ENCODE data around the gene TMPRSS2.
"Not testable (repeated sequence)": the region's sequence is repeated elsewhere in the genome, so short reads cannot be mapped to it uniquely, and the experiment has no call there.

The TMPRSS2 gene

GRCh38 chr21:41426676-41427404 is 81.1 kb downstream of the TMPRSS2 start:
- Histone ChIP-seq H3K79me2 (ENCODE audit: low read length) (no peaks in the 10 kb centered on the region), H2AFZ (ENCODE audit: low read length) (no peak overlapping the region), H3K27me3 (replicated peaks; ENCODE audit: insufficient read depth, low read length) (no peaks in the 10 kb centered on the region)

GRCh38 chr21:41425954-41426675 is 81.8 kb downstream of the TMPRSS2 start, which contains the start of gene MX1:
Gene MX1 (plus strand): TSS chr21:41426239. CDS start chr21:41432071, 5,832 bp downstream.
- peaks cover 7% of the 10 kb centered on the region; the same call in 1 of the 2 replicates for H3F3A ChIP-seq (ENCODE audit: insufficient read depth, low read length)
- H3K36me3 ChIP-seq (replicated peaks; ENCODE audit: insufficient read depth, low read length), result no peaks in the 10 kb centered on the region
- no peaks in the 10 kb centered on the region for H4K20me1 ChIP-seq (ENCODE audit: insufficient read depth, low read length)
- TF ChIP-seq CTCF (IDR thresholded peaks at IDR 0.05; ENCODE audit: low read length) (no peak), EZH2 (optimal IDR thresholded peaks at IDR 0.05; ENCODE audit: low read depth, low read length) (no peak), EZH2phosphoT487 (IDR thresholded peaks at IDR 0.05; ENCODE audit: low read length) (no peak)
- H3K4me2 ChIP-seq (ENCODE audit: low read depth, low read length), result peak within 1 kb of the TSS; percentile 87
- H3K9me2 ChIP-seq (replicated peaks; ENCODE audit: insufficient read depth, low read length), result no peaks in the 10 kb centered on the region
- peaks cover 4% of the 10 kb centered on the region; the same call in 1 of the 2 replicates for H3K4me1 ChIP-seq (ENCODE audit: low read length)
- no peaks in the 10 kb centered on the region for H3K79me2 ChIP-seq (ENCODE audit: low read length)
- no peaks in the 10 kb centered on the region for H3K9me3 ChIP-seq (replicated peaks; ENCODE audit: insufficient read depth, low read length)
- H3K4me3 ChIP-seq (ENCODE audit: low read length), result peak within 1 kb of the TSS; percentile 75
- DNase-seq, result peak; percentile 98
- peak within 1 kb of the TSS; percentile 90 for H2AFZ ChIP-seq (ENCODE audit: low read length)
- H3K9ac ChIP-seq (ENCODE audit: low read length), result peak within 1 kb of the TSS; percentile 68
- H3K27me3 ChIP-seq (replicated peaks; ENCODE audit: insufficient read depth, low read length), result no peaks in the 10 kb centered on the region
- peak within 1 kb of the TSS; percentile 33; the same call in 1 of the 2 replicates for H3K27ac ChIP-seq (ENCODE audit: low read length)

More at GRCh38 chr21:41426676-41427404, 81.1 kb downstream of the TMPRSS2 start:
- peaks cover 7% of the 10 kb centered on the region; the same call in 1 of the 2 replicates for H3F3A ChIP-seq (ENCODE audit: insufficient read depth, low read length)
- H3K4me3 ChIP-seq (ENCODE audit: low read length), result peak overlapping the region; percentile 75
- no peak overlapping the region for H3K27ac ChIP-seq (ENCODE audit: low read length)
- H3K4me1 ChIP-seq (ENCODE audit: low read length), result peaks cover 4% of the 10 kb centered on the region; the same call in 1 of the 2 replicates
- no peak for DNase-seq
- H4K20me1 ChIP-seq (ENCODE audit: insufficient read depth, low read length), result no peaks in the 10 kb centered on the region
- H3K9me2 ChIP-seq (replicated peaks; ENCODE audit: insufficient read depth, low read length), result no peaks in the 10 kb centered on the region
- TF ChIP-seq EZH2 (optimal IDR thresholded peaks at IDR 0.05; ENCODE audit: low read depth, low read length) (no peak), CTCF (IDR thresholded peaks at IDR 0.05; ENCODE audit: low read length) (no peak), EZH2phosphoT487 (IDR thresholded peaks at IDR 0.05; ENCODE audit: low read length) (no peak)
- H3K4me2 ChIP-seq (ENCODE audit: low read depth, low read length), result peak overlapping the region; percentile 87; the same call in 1 of the 2 replicates
- no peaks in the 10 kb centered on the region for H3K9me3 ChIP-seq (replicated peaks; ENCODE audit: insufficient read depth, low read length)
- no peaks in the 10 kb centered on the region for H3K36me3 ChIP-seq (replicated peaks; ENCODE audit: insufficient read depth, low read length)
- H3K9ac ChIP-seq (ENCODE audit: low read length), result no peak overlapping the region

GRCh38 chr21:41425588-41425953 is 82.4 kb downstream of the TMPRSS2 start:
- peak overlapping the region; percentile 87 for H3K4me2 ChIP-seq (ENCODE audit: low read depth, low read length)
- H3F3A ChIP-seq (ENCODE audit: insufficient read depth, low read length), result peaks cover 9% of the 10 kb centered on the region; the same call in 1 of the 2 replicates
- H3K27ac ChIP-seq (ENCODE audit: low read length), result peak overlapping the region; percentile 33; the same call in 1 of the 2 replicates
- H4K20me1 ChIP-seq (ENCODE audit: insufficient read depth, low read length), result no peaks in the 10 kb centered on the region
- peak overlapping the region; percentile 75 for H3K4me3 ChIP-seq (ENCODE audit: low read length)
- no peaks in the 10 kb centered on the region for H3K36me3 ChIP-seq (replicated peaks; ENCODE audit: insufficient read depth, low read length)
- H3K27me3 ChIP-seq (replicated peaks; ENCODE audit: insufficient read depth, low read length), result no peaks in the 10 kb centered on the region
- H3K9ac ChIP-seq (ENCODE audit: low read length), result peak overlapping the region; percentile 68
- DNase-seq, result no peak
- H3K4me1 ChIP-seq (ENCODE audit: low read length), result peaks cover 5% of the 10 kb centered on the region; the same call in 1 of the 2 replicates
- H3K9me3 ChIP-seq (replicated peaks; ENCODE audit: insufficient read depth, low read length), result no peaks in the 10 kb centered on the region
- H3K79me2 ChIP-seq (ENCODE audit: low read length), result no peaks in the 10 kb centered on the region
- TF ChIP-seq CTCF (IDR thresholded peaks at IDR 0.05; ENCODE audit: low read length), result no peak
- no peak for TF ChIP-seq EZH2 (optimal IDR thresholded peaks at IDR 0.05; ENCODE audit: low read depth, low read length)
- no peak for TF ChIP-seq EZH2phosphoT487 (IDR thresholded peaks at IDR 0.05; ENCODE audit: low read length)
- no peaks in the 10 kb centered on the region for H3K9me2 ChIP-seq (replicated peaks; ENCODE audit: insufficient read depth, low read length)
- H2AFZ ChIP-seq (ENCODE audit: low read length), result peak overlapping the region; percentile 90

GRCh38 chr21:41423305-41423636 is 84.7 kb downstream of the TMPRSS2 start:
- H3K27ac ChIP-seq (ENCODE audit: low read length); H3K4me2 ChIP-seq (ENCODE audit: low read depth, low read length); H3K27me3 ChIP-seq (replicated peaks; ENCODE audit: insufficient read depth, low read length); H4K20me1 ChIP-seq (ENCODE audit: insufficient read depth, low read length); H3K9me3 ChIP-seq (replicated peaks; ENCODE audit: insufficient read depth, low read length); H2AFZ ChIP-seq (ENCODE audit: low read length); H3K9me2 ChIP-seq (replicated peaks; ENCODE audit: insufficient read depth, low read length); H3K4me3 ChIP-seq (ENCODE audit: low read length); DNase-seq; H3K9ac ChIP-seq (ENCODE audit: low read length); H3K79me2 ChIP-seq (ENCODE audit: low read length); H3K36me3 ChIP-seq (replicated peaks; ENCODE audit: insufficient read depth, low read length): not testable (repeated sequence)
- peaks cover 13% of the 10 kb centered on the region for H3K4me1 ChIP-seq (ENCODE audit: low read length)
- peaks cover 16% of the 10 kb centered on the region; the same call in 1 of the 2 replicates for H3F3A ChIP-seq (ENCODE audit: insufficient read depth, low read length)

All from MM.1S (cell line).